ENCODE measurements around the gene SLC39A5.

Gene SLC39A5

DNA sequence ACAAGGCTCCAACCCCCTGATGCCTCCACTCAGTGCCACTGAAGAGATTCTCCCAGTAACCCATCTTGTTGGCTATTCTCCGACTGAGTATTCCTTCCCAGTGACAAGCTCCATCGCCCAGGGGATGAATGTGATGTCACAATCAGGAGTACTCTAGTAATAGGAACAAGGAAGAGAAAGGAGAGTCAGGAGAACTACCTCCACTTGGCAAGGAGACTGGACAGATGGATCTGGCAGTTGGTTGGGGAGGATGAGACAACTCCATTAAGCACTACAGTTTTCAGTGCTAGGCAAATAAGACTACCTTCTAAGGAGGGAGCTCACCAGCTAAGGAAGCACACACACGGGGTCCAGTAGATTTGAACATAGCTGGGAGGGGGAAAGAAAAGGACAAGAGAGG, 13.4 kb upstream of the SLC39A5 start:
- no peak for DNase-seq

DNA sequence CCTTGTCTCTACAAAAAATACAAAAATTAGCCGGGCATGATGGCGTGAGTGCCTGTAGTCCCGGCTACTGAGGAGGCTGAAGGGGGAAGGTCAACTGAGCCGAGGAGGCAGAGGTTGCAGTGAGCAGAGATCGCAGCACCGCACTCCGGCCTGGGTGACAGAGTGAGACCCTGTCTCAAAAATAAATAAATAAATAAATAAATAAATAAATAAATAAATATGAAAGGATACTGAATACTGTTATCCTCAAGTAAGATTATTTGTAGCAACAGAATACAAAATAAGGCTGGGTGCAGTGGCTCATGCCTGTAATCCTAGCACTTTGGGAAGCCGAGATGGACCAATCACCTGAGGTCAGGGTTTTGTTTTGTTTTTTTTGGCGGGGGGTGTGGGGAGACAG, 10.0 kb upstream of the SLC39A5 start:
- no peak for DNase-seq

DNA sequence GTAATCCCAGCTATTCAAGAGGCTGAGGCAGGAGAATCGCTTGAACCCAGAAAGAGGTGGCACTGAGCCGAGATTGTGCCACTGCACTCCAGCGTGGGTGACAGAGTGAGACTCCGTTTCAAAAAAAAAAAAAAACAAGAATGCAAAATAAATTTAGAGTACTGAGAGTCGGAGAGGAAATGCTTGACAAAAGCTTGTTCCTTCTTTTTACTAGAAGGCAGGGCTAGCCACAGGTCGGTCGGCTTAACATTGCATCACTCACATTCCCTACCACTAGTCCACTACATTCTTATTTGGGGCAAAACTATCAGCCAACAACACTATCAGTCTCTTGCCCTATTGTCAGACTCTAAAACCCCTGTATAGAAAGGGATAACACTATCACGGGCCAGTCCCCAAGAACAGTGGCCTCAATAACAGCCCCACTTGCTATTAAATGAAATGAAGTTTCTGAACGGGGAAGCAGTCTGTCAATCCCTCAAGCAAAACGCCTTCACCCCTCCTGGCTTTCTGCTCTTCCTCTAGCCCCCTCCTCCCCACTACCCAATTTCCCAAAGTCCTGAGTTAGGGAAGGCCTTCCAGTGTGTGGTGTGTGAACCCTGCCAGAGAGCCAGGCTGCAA, 9.1 kb upstream of the SLC39A5 start:
- DNase-seq = no peak

DNA sequence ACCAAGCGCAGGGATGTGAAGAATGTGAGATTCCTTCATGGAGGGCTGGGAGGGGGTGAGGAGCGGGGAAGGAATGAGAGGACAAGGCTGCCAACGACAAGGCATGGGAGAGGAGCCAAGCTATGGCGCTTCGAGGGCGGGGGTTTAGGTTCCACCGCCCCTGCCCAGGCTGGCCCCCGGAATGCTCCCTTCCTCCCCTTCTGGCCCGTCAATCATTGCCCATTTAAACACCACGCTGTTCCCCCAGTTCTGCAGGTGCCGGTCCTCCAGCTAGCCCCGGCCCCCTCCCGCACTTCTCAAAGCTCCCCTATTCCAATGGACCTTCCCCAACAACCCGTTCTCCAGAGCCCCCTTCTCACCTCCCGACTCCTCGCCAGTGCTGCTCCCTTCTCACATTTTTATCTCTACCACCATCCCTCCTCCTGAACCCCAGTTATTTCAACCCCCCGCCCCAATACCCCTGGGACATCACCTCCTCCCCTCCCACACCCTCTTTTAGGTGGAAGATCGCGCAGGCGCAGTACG, 8.6 kb upstream of the SLC39A5 start:
- peak; percentile 19 for DNase-seq

DNA sequence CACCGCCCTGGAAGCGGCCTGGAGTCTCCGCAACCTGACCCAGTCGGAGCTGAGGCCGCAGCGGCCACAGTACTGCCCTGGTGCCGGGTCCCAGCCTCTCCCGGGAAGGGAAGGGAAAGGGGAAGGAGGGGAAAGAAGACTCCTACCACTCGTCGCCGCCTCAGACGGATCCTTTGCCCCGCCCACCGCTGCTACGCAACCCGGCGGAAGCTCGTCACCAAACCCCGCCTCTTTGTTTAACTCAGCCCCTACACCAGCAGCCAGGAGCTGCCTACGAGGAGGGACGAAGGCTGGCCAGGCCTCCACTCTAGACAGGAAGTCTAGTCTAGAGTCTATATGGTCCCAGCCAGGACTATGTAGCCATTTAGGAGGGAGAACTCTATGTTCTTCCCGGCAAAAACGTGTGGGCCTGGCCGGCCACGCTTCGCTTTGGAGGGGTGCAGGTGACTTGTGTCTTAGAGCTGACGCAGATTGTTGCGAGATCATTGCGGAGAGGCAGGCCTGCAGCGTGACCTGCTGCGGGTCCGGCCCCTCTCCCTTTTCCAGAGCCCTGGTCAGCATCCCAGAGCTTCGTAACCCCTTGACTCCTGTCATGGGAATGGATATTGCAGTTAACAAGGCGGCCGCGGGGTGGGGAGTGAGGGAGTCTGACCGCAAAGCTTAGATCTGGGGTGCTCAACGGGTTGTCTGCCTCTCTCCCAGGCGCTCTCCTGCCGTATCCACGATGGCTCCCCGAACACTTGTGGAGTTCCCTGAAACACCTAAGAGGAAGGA, 7.9 kb upstream of the SLC39A5 start, which contains the start of gene RNF41:
RNF41 (minus strand) TSS at position 166 of the 774 bp plus-strand sequence. CDS start 7,875 bp downstream, outside the sequence.
- DNase-seq = peak; percentile 97

DNA sequence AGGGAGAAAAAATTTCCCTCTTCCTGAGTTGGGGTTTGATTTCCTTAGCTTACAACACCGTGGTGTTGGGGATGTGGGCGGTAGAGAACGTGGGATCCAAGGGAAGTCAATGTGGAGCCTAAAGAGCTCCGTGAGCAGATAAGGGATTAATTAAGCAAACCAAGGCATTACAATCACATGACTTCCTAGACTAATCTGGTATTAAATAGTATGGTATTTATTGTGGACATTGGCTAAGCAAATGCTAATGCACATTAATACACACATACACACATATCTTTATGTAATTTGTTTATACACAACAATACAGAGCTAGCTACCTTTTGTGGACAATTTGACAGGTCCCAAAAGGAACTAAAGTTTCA, 7.3 kb upstream of the SLC39A5 start:
- no peak for DNase-seq

DNA sequence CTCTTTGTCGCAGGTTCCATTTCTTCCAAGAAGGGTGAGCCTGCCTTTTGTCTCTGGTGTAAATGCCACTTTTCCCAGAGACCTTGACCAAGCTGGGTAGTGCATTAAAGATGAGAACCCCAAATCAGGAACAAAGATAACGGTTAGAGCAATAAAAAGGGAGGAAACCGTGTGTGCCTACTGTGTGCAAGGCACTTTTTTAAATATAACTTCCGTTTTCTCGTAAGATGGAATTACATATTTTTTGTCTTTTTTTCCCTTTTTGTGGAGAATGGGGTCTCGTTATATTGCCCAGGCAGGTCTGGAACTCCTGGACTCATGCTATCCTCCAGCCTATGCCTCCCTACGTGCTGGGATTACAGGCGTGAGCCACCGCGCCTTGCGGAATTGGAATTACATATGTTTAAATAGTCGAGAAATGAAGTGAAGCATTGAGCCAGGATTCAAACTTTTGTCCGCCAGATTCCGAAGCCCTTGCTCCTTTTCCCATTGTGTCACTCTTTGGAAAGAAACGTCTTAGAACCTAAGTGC, 6.2 kb upstream of the SLC39A5 start:
- DNase-seq = no peak

DNA sequence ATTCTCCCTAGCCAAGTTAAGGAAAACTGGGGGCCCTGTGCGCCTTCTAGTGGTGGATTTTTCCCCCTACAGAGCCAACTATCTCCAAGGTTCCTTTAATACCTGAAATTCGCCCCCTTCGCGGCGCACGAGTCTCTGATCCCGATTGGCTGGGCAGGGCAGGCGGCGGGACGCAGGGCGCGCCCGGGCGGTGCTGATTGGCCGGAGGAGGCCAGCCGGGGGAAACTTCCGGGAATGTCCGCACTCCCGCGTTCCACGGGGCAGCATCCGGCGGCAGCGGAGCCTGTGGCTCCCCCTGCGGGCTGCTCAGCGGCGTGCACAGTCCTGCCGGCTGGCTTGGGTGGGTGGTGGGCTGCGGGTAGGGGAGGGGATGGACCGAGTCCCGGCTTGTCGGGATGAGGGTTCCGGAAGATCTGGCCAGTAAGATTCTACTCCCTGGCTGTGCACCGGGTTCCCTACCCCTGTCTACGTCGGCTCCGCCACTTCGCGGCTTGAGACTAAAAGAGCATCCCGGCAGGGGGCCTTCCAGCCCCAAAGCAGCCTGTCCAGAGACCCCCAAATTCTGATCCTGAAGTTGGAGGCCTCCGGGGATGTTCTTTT, 5.6 kb upstream of the SLC39A5 start, which contains the start of gene NABP2:
NABP2 (plus strand) TSS at position 241 of the 600 bp plus-strand sequence. CDS start 515 bp downstream, outside the sequence.
- DNase-seq = peak; percentile 96

DNA sequence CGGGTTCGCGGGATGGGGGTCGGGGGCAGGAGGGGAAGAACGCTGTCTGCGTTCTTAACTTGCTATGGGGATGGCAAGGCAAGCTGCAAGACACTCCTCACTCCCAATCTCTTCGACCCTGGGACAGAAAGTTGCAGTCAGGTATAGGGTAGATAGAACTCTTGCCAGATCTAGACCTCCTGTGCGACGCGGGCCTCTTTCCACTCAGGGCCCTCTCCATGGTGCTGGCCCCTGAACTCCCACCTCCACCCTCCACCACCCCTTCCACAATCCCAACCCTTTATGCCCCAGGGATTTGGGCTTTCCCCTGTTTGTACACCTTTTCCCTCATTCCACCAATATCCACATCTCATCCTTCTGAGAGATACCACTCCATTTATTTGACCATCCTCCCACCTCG, 4.9 kb upstream of the SLC39A5 start:
- DNase-seq = no peak

DNA sequence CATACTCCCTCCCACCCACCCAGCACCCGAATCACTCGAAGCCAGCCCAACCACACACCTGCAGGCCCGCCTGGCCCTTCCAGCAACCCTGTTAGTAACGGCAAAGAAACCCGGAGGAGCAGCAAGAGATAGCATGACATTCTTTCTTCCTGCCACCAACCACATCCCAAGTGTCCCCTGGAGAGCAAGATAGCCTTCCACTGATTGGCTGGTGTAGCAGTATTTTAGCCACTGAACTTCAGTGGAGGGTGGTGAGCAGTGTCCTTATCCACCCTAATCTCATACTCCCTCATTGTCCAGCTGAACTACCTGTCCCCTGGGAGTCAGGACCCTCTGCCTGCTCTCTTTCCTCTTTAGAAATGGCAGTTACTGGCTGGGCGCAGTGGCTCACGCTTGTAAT, 769 bp upstream of the SLC39A5 start:
- DNase-seq = no peak

DNA sequence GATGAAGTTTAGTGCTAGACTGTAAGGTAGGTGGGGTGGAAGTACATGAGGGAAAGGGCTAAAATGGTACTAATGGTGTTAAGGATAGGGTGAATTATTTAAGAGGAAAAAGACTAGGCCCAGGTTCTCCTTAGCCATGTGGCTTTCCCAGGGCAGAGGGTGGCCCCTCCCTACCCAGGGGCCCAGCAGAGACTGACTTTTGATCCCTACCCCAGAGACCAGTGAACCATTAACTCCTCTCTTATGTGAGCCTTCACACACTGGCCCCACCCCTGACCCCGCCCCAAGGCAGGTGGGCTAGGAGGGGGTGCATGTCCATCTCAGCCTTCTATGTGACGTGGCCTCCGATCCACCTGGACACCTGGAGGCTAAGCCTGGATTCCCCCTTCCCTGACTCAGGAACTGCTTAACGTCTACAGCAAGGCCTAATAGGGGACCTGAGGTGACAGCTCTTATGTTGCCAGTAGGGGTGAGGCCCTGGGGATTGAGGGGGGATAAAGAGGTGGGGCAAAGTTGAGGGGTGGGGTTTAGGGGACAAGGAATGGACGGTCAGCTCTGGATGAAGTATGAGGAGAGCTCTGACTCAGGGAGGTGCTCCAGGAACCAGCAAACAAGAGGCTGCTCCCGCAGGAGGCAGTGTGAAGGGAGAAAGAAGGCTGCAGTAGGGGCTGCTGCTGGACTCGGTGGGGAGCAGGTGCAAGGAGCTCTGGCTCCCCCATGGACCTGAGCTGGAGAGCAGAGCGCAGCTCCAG, 757 bp downstream of the SLC39A5 start:
- DNase-seq = no peak

DNA sequence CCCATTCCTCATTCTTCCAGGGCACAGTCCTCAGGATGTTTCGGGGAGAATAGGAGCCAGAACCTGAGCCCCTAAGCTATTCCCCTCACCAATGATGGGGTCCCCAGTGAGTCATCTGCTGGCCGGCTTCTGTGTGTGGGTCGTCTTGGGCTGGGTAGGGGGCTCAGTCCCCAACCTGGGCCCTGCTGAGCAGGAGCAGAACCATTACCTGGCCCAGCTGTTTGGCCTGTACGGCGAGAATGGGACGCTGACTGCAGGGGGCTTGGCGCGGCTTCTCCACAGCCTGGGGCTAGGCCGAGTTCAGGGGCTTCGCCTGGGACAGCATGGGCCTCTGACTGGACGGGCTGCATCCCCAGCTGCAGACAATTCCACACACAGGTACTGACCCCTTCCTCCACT, 1.3 kb downstream of the SLC39A5 start:
- no peak for DNase-seq

DNA sequence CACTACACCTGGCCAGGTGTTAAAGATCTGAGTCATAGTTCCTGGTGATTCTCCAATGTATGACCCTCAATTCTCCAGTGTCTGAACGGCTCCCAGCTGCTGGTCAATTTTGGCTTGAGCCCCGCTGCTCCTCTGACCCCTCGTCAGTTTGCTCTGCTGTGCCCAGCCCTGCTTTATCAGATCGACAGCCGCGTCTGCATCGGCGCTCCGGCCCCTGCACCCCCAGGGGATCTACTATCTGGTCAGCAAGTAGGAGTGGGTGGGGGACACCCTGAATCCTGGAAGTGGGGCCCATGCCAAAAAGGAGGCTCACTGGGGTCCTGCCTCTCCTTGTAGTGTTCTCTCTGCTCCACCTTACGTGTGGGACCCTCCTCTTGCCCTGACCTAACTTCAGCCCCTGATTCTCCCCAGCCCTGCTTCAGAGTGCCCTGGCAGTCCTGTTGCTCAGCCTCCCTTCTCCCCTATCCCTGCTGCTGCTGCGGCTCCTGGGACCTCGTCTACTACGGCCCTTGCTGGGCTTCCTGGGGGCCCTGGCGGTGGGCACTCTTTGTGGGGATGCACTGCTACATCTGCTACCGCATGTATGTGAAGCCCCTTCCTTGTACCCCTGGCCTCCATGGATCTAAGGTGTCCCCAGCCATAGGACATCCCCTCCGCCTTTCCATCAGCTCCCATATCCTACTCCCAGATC, 5.0 kb downstream of the SLC39A5 start:
- no peak for DNase-seq

DNA sequence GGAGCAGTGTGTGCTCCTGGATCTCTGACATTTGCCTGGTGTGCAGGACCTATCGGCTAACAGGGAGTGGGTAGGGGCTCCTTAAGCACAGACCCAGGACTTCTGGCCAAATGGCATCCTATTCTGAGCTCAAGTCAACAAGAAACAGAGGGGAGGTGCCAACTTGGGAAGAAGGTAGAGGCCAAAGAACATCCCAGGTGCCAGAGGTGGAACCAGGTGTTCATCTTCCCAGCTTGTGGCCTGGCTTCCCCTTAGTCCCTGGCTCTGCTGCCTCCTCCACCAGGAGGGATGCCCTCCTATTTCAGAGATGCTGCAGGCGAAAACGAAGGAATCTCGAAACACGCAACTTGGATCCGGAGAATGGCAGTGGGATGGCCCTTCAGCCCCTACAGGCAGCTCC, 6.2 kb downstream of the SLC39A5 start:
- DNase-seq = no peak

DNA sequence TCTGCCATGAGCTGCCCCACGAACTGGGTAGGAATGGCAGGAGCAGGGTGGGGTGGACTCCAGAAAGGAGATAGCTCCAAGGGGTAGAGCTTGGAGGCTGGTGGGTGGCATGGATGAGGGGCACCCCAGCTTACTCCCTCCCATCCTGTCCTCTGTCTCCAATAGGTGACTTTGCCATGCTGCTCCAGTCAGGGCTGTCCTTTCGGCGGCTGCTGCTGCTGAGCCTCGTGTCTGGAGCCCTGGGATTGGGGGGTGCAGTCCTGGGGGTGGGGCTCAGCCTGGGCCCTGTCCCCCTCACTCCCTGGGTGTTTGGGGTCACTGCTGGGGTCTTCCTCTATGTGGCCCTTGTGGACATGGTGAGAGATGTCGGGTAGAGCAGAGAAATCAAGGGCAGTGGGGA, 7.1 kb downstream of the SLC39A5 start:
- no peak for DNase-seq

DNA sequence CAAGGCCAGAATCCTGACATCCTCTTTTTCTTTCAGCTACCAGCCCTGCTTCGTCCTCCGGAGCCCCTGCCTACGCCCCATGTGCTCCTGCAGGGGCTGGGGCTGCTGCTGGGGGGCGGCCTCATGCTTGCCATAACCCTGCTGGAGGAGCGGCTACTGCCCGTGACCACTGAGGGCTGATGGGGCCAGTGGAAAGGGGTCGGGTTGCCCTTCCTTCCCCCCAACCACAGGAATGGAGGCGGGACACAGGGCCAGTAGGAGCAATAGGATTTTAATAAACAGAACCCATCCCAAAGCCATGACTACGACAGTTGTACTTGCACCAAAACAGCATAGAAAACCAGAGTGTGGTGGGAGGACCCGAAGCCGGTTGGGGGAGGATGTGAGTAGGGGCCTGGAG, 7.7 kb downstream of the SLC39A5 start:
- no peak for DNase-seq

DNA sequence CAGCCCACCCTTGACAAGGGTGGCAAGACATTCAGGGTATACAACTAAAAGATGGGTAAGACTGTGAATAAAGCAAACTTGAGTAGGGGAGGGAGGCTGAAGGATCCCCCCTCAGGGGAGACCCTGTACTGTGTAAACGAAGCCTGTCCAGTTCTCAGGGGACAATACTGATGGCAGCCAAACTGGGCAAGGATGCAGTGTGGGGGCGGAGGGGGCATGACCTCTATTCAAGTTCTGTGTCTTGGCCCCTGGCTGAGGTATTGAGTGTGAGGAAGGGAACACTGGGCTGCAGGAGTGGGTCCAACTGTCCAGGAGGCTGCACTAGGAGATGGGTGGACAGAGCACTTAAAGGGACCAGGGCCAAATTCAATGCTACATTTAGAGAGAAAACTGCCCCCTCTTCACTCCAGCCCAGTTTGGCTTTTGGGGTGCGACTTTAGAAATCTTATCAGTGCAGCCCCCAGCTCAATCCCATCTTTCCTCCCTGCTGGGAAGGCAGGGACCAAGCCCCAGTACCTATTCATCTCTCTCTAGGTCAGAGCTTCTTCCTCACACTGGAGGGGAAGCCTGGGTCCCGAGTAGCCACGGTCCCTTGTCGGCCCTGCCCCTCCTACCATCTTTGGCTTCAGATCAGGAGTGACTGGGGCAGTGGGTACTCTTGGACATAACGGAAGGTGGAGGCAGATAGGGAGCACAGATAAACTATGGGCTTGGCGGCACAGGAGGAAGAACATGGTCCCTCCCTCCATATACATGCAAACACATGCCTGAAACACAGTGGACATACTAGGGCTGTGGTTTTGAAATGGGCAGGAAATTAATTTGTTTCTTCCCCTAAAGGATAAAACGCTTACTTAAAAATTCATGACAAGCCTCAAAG, 11.8 kb downstream of the SLC39A5 start:
- DNase-seq = no peak

DNA sequence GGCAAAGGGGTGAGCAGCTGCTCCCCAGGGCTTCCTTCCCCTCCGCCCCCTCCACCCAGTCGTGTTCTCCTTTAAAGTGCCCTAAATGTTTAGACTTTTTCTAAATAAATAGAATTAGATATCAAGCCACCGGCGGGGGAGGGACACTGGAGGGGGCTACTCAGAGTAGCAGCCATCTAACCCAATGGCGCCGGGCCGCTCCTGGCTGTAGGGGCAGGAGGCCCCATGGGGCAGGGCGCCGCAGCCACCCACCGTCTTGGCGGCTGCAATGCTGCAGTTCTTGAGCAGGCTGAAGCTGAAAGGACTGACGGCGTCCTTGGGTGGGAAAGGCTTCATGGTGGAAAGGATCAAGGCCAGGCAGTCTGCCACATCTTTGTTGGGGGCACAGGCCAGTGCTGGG, 13.1 kb downstream of the SLC39A5 start:
- DNase-seq = no peak

DNA sequence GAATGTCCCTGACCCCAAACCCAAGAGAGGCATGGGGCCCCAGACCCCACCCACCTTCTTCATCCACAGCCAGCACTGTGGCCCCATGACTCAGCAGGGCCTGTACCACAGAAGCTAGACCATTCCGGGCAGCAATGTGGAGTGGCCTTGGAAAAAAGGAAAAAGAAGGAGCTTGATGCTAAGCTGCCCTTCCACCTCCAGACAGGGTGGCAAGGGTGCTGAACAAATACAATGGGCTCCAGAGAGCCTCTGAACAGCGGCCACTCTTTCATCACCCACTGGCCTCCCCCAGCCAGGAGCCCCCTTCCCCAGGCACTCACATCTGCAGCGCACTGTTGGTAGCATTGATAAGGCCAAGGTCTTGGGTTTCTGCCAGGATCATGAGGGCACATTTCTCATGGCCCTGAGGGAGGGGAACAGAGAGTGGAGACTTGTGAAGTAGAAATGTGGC, 13.9 kb downstream of the SLC39A5 start:
- DNase-seq = no peak

DNA sequence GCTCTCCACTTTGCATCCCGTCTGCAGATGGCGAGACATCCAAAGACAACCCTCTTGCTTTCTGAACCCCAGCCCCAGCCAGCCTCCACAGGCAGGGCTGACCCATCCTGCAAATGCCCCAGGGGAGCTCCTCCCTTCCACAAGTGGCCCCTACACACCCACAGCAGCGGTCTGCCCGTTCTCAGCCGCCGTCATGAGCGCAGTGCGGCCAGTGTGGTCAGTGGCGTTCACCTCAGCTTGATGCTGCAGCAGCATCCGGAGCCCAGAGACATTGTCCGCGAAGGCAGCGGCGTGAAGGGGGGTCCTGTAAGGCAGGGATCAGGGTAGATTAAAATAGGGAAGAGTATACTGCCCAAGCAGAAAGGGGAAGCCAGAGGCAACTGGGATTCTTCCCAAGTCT, 14.6 kb downstream of the SLC39A5 start:
- no peak for DNase-seq

DNA sequence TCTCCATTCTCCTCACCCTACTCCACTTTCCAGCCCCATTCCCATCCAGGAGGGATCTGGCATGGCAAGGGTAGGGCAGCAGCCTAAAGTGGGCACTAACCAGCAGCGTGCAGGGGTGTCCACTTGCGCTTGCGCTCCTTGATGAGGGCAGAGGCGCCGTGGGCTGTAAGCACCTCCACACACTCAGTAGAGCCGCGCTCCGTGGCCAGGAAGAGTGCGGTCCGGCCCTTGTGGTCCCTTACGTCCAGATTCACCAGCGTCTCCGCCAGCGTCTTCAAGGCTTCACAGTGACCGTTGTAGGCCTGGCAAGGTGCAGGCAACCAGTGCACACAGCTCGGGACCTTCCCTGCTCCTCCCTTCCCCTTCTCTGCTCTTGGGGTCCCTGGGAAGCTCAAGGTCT, 18.1 kb downstream of the SLC39A5 start:
- DNase-seq = no peak
